ENCODE measurements around the gene SERPINB10. TPM values are rescaled to one million over a fixed set of nuclear protein-coding genes. Genes with fewer than 3 reads are reported as not detected.

Gene SERPINB10
- total and polyA plus RNA-seq, 2 of the 8 experiments (the other 6 are each of a cell fraction or from before 2014, with no cell fraction given): not detected

DNA sequence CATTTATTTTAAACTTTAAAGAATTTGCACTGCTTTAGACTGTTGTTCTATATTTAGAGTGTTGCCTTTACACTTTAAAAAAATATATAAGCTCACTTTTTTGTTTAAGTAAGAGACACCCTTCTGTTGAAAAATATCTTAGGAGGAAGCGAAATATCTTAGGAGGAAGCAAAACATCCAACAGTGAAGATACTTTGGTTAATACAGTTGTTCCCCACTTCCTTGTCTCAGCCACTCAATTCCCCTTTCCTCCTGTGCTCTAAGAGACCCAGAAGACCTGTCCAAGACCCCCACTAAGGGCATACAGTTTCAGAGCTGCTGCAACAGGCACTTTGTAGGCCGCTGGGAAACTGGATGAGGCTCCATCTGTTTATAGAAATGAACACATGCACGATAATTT is 67.9 kb downstream of the SERPINB10 start:
- H3K4me3 ChIP-seq (ENCODE audit: extremely low read depth in 1 of 4, insufficient read depth in 2 of 4, low read depth in 3 of 4, low read length in 4 of 4): no peak overlapping the region
- H3K4me1 ChIP-seq (replicated peaks in 1 of 4; ENCODE audit: control insufficient read depth in 3 of 4, insufficient read depth in 4 of 4, low read length in 3 of 4): peaks cover 2 to 5% (median 4%) of the 10 kb centered on the region in 4 experiments; a peak in 4 of 7 replicates
- no peaks in the 10 kb centered on the region for H3K79me2 ChIP-seq (ENCODE audit: control insufficient read depth in 1 of 2, insufficient read depth in 2 of 2, low read length in 2 of 2)
- H4K91ac ChIP-seq (replicated peaks; ENCODE audit: insufficient read length, low read length): no peak overlapping the region
- CTCF ChIA-PET (ENCODE audit: partially characterized antibody): interaction anchor here (0.6 to 5.8 kb wide), 9 partner anchors 9 to 1237 kb away, joined by 3 to 59 read pairs (median 3); no protein-coding TSS in a partner anchor
- peaks cover 24 to 62% (median 40%) of the 10 kb centered on the region in 4 experiments for H3K27me3 ChIP-seq (replicated peaks in 1 of 4; ENCODE audit: control insufficient read depth in 3 of 4, extremely low read depth in 1 of 4, insufficient read depth in 3 of 4, low read length in 3 of 4)
- H2AFZ ChIP-seq (ENCODE audit: low read length): no peak overlapping the region
- no peak overlapping the region for H3K4ac ChIP-seq (replicated peaks; ENCODE audit: insufficient read length, low read depth, low read length)
- no peak overlapping the region for H2BK12ac ChIP-seq (ENCODE audit: low read depth, low read length)
- H4K20me1 ChIP-seq (replicated peaks in 1 of 2; ENCODE audit: control insufficient read depth in 1 of 2, insufficient read depth in 2 of 2, low read length in 2 of 2): peaks cover 1 to 2% of the 10 kb centered on the region in 2 experiments
- FAIRE-seq: no peak
- no peak overlapping the region for H2BK15ac ChIP-seq (ENCODE audit: low read length)
- H4K8ac ChIP-seq (ENCODE audit: extremely low read depth, insufficient read depth, low read length): no peak overlapping the region
- no peak for TF ChIP-seq RBBP5 (IDR thresholded peaks at IDR 0.05; ENCODE audit: borderline replicate concordance, low read depth, low read length)
- TF ChIP-seq MAFK (IDR thresholded peaks at IDR 0.05; ENCODE audit: low read depth, low read length): no peak
- TF ChIP-seq RAD21 (IDR thresholded peaks at IDR 0.05 in 1 of 2, conservative IDR thresholded peaks at IDR 0.05 in 1 of 2; ENCODE audit: low read depth in 2 of 2, low read length in 2 of 2): no peak
- no peak for TF ChIP-seq BACH1 (IDR thresholded peaks at IDR 0.05; ENCODE audit: low read length)
- TF ChIP-seq TAF1 (IDR thresholded peaks at IDR 0.05; ENCODE audit: low read depth, low read length): no peak
- TF ChIP-seq CHD1 (IDR thresholded peaks at IDR 0.05; ENCODE audit: low read depth, low read length): no peak
- no peak for TF ChIP-seq SIX5 (IDR thresholded peaks at IDR 0.05; ENCODE audit: low read depth, low read length)
- TF ChIP-seq POLR2AphosphoS5 (IDR thresholded peaks at IDR 0.05; ENCODE audit: low read depth, low read length): no peak
- TF ChIP-seq KDM4A (IDR thresholded peaks at IDR 0.05; ENCODE audit: low read depth, low read length, severe bottlenecking): no peak
- TF ChIP-seq EGR1 (IDR thresholded peaks at IDR 0.05; ENCODE audit: borderline replicate concordance, low read depth, low read length): no peak
- TF ChIP-seq CHD2 (IDR thresholded peaks at IDR 0.05; ENCODE audit: low read length): no peak
- no peak for TF ChIP-seq SRF (IDR thresholded peaks at IDR 0.05; ENCODE audit: low read depth, low read length)
- no peak for TF ChIP-seq TAF7 (optimal IDR thresholded peaks at IDR 0.05; ENCODE audit: borderline replicate concordance, low read depth, low read length)
- TF ChIP-seq JUND (IDR thresholded peaks at IDR 0.05; ENCODE audit: low read length): no peak
- H2BK20ac ChIP-seq (ENCODE audit: low read length): no peak overlapping the region
- no peak overlapping the region for H2BK5ac ChIP-seq (ENCODE audit: low read depth, low read length)
- no peak overlapping the region for H3K14ac ChIP-seq (ENCODE audit: insufficient read length)
- no peak overlapping the region for H3K23ac ChIP-seq (ENCODE audit: insufficient read length)
- 70% methylated on average over 3 of the region's 3 CpGs; no CpG with 5 or more reads in 1 of the 2 experiments for WGBS, 2 experiments (ENCODE audit: extremely low coverage in 1 of 2, insufficient coverage in 1 of 2, insufficient read length in 1 of 2, insufficient replicate concordance in 2 of 2, low coverage in 1 of 2, low lambda C conversion rate in 2 of 2, missing lambda C conversion rate in 1 of 2)
- no peak overlapping the region for H2AK5ac ChIP-seq (ENCODE audit: low read depth, low read length)
- H3K23me2 ChIP-seq (ENCODE audit: low read depth, low read length): peaks cover 8% of the 10 kb centered on the region
- H4K5ac ChIP-seq (ENCODE audit: insufficient read length, low read depth, low read length): no peak overlapping the region
- H3K18ac ChIP-seq (ENCODE audit: extremely low read depth, low read length): no peak overlapping the region
- H3K27ac ChIP-seq (ENCODE audit: low read depth, low read length): no peak overlapping the region
- POLR2A ChIA-PET (ENCODE audit: partially characterized antibody): no interaction called here
- no peaks in the 10 kb centered on the region for H3K9me3 ChIP-seq (ENCODE audit: insufficient read depth in 2 of 2, low read depth in 1 of 2, low read length in 1 of 2)
- no peak for DNase-seq (ENCODE audit: low read depth in 1 of 2, low spot score in 2 of 2)
- no peak overlapping the region for H3K9ac ChIP-seq (replicated peaks in 1 of 4; ENCODE audit: extremely low read depth in 1 of 4, low read depth in 3 of 4, low read length in 3 of 4)
- no peaks in the 10 kb centered on the region for H3K79me1 ChIP-seq (ENCODE audit: low read depth, low read length)
- no peaks in the 10 kb centered on the region for H3K36me3 ChIP-seq (ENCODE audit: control insufficient read depth in 2 of 4, insufficient read depth in 4 of 4, low read length in 3 of 4)
- H3K56ac ChIP-seq (replicated peaks; ENCODE audit: insufficient read length, low read depth, low read length): no peak overlapping the region
- no peak overlapping the region for H3K4me2 ChIP-seq (ENCODE audit: insufficient read depth in 1 of 2, low read depth in 2 of 2, low read length in 2 of 2)
- no peak overlapping the region for H2BK120ac ChIP-seq (replicated peaks; ENCODE audit: low read depth, low read length)

Measured in H1 (cell line).